OCI-LY3 (cell line): ENCODE measurements around the gene CAMTA1.

Experiments used
- CTCF ChIP-seq: fragments of 200-600, 300-600 bp; sonication (generic); IDR thresholded peaks from 2 replicates; pipeline ENCODE4 v1.5.1; 2014; ENCODE audit warnings: antibody characterized with exemption, low read length, low read depth
- EZH2phosphoT487 ChIP-seq: fragments of 200-600 bp; shearing (Covaris generic); IDR thresholded peaks from 2 replicates; pipeline ENCODE4 v1.6.1; 2018; ENCODE audit warnings: antibody characterized with exemption, mixed run types, low read depth

DNA sequence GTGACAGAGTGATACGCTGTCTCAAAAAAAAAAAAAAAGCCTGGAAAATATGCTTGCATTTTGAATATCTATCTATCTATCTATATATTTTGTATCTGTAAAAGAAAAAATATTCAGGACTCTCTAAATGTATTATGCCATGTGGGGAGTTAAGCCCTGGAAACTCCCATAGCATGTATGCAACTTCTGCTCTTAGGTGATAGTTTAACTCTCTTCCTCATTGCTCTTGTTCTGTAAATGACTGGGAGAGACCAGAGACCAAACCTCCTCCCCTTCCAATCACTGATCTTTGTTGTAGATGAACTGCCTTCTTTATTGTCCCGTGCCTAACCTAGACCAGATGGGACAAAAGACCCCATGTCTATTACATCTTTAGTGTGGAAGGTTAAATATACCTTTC lies 37.6 kb upstream of the CAMTA1 start:
- TF ChIP-seq EZH2phosphoT487 (no peak), CTCF (no peak)
